ENCODE measurements around the gene ERBB4.

ERBB4 gene

DNA sequence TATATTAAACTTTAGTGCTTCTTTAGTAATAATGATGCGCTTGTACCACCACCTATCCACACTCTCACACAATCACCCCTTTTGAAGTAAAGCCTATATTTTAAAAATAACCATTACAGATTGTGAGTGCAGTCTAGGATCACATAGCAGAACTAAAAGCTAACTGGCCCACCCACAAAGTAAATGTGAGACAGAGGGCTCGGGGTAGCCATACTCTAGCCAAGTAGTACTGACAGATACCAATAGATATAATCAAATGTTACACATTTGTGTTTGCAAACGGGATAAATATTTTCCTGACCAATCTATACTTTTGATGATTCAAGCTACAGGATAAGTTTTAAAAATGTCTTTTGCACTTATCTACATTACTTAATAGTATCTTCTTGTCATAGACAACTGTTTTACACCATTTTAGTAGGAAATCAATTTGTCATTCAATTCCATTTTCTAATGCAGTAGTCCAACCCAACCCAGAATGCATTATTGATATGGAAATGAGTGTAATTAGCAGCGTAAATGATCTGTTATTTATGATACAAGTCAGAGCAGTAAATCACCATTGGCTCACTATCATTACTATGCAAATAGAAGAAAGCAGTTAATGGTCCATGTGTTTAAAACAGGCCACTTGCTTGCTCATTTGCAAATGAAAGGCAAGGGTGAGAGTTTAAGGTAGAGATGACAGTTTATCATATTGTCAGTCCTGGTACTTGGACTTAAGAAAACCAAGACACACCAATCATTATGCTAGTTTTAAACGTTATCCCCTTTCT is 111.8 kb downstream of the ERBB4 start:
- no peak overlapping the region for H3K27ac ChIP-seq (ENCODE audit: low read depth, low read length)
- no peaks in the 10 kb centered on the region for H3F3A ChIP-seq (ENCODE audit: control insufficient read depth, insufficient read depth)
- H4K20me1 ChIP-seq (ENCODE audit: control insufficient read depth, insufficient read depth, low read depth, low read length) = no peaks in the 10 kb centered on the region
- no peak for TF ChIP-seq EZH2phosphoT487 (IDR thresholded peaks at IDR 0.05; ENCODE audit: borderline replicate concordance, low read length)
- TF ChIP-seq, protein P1, sequence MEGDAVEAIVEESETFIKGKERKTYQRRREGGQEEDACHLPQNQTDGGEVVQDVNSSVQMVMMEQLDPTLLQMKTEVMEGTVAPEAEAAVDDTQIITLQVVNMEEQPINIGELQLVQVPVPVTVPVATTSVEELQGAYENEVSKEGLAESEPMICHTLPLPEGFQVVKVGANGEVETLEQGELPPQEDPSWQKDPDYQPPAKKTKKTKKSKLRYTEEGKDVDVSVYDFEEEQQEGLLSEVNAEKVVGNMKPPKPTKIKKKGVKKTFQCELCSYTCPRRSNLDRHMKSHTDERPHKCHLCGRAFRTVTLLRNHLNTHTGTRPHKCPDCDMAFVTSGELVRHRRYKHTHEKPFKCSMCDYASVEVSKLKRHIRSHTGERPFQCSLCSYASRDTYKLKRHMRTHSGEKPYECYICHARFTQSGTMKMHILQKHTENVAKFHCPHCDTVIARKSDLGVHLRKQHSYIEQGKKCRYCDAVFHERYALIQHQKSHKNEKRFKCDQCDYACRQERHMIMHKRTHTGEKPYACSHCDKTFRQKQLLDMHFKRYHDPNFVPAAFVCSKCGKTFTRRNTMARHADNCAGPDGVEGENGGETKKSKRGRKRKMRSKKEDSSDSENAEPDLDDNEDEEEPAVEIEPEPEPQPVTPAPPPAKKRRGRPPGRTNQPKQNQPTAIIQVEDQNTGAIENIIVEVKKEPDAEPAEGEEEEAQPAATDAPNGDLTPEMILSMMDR (IDR thresholded peaks at IDR 0.05; ENCODE audit: low read depth, low read length, poor library complexity, severe bottlenecking) = no peak
- H3K4me2 ChIP-seq (ENCODE audit: low read length) = no peak overlapping the region
- H3K27me3 ChIP-seq (ENCODE audit: control insufficient read depth, low read length) = no peaks in the 10 kb centered on the region
- H3K4me3 ChIP-seq (ENCODE audit: low read length) = no peak overlapping the region
- no peaks in the 10 kb centered on the region for H3K9me3 ChIP-seq (ENCODE audit: control insufficient read depth, insufficient read depth, low read length)
- no peaks in the 10 kb centered on the region for H3K9me2 ChIP-seq (replicated peaks; ENCODE audit: control insufficient read depth, low read length)
- no peaks in the 10 kb centered on the region for H3K79me2 ChIP-seq (ENCODE audit: control insufficient read depth, low read length)
- no peaks in the 10 kb centered on the region for H3K4me1 ChIP-seq (ENCODE audit: control insufficient read depth, low read length)
- H3K36me3 ChIP-seq (ENCODE audit: control insufficient read depth, low read length) = no peaks in the 10 kb centered on the region

DNA sequence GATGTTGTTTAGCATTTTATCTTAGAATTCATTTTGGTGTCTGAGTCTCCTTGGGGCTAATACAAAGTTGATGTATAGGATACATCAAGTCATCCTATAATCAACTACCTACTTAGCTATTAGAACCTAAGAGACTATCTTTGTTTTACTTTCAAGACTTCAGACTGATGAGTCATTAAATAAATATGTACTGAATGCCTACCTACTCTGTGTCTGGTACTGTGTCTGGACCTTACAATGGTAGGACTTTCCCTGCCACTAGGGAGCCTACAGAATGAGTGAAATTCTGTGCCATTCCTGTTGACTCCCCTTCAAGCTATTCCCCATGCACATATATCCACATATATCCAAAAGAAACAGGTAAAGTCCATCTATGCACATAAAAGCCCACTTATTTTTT is 114.5 kb downstream of the ERBB4 start:
- H3K4me3 ChIP-seq (ENCODE audit: low read length) = no peak overlapping the region
- no peaks in the 10 kb centered on the region for H3K36me3 ChIP-seq (ENCODE audit: control insufficient read depth, low read length)
- no peaks in the 10 kb centered on the region for H3K9me3 ChIP-seq (ENCODE audit: control insufficient read depth, insufficient read depth, low read length)
- H3K79me2 ChIP-seq (ENCODE audit: control insufficient read depth, low read length) = no peaks in the 10 kb centered on the region
- TF ChIP-seq EZH2phosphoT487 (IDR thresholded peaks at IDR 0.05; ENCODE audit: borderline replicate concordance, low read length) = no peak
- TF ChIP-seq, protein P1 (IDR thresholded peaks at IDR 0.05; ENCODE audit: low read depth, low read length, poor library complexity, severe bottlenecking) = no peak
- no peaks in the 10 kb centered on the region for H3K27me3 ChIP-seq (ENCODE audit: control insufficient read depth, low read length)
- H4K20me1 ChIP-seq (ENCODE audit: control insufficient read depth, insufficient read depth, low read depth, low read length) = no peaks in the 10 kb centered on the region
- no peaks in the 10 kb centered on the region for H3K9me2 ChIP-seq (replicated peaks; ENCODE audit: control insufficient read depth, low read length)
- H3K4me1 ChIP-seq (ENCODE audit: control insufficient read depth, low read length) = no peaks in the 10 kb centered on the region
- H3K27ac ChIP-seq (ENCODE audit: low read depth, low read length) = no peak overlapping the region
- H3K4me2 ChIP-seq (ENCODE audit: low read length) = no peak overlapping the region
- no peaks in the 10 kb centered on the region for H3F3A ChIP-seq (ENCODE audit: control insufficient read depth, insufficient read depth)

DNA sequence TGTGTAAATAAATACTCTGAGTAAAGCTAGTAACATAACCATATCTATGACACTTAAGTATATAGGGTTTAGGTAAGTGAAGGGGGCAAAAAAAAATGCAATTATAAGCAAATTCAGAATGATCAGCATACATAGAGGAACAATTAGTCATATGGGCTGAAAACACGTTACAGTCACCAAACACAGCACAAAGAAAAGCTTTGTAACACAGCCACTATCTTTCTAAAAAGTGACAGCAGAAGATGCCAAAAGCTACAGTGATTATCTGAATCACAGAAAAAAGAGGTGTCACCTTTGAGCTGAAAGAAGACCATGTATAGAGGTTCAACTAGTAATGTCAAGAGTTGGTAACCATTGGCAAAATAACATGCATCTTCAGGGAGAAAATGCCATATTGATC is 115.5 kb downstream of the ERBB4 start:
- no peaks in the 10 kb centered on the region for H3K9me3 ChIP-seq (ENCODE audit: control insufficient read depth, insufficient read depth, low read length)
- H3F3A ChIP-seq (ENCODE audit: control insufficient read depth, insufficient read depth) = no peaks in the 10 kb centered on the region
- H3K36me3 ChIP-seq (ENCODE audit: control insufficient read depth, low read length) = no peaks in the 10 kb centered on the region
- H3K4me2 ChIP-seq (ENCODE audit: low read length) = no peak overlapping the region
- no peak overlapping the region for H3K27ac ChIP-seq (ENCODE audit: low read depth, low read length)
- H3K79me2 ChIP-seq (ENCODE audit: control insufficient read depth, low read length) = no peaks in the 10 kb centered on the region
- H4K20me1 ChIP-seq (ENCODE audit: control insufficient read depth, insufficient read depth, low read depth, low read length) = no peaks in the 10 kb centered on the region
- H3K27me3 ChIP-seq (ENCODE audit: control insufficient read depth, low read length) = no peaks in the 10 kb centered on the region
- H3K4me3 ChIP-seq (ENCODE audit: low read length) = no peak overlapping the region
- TF ChIP-seq EZH2phosphoT487 (IDR thresholded peaks at IDR 0.05; ENCODE audit: borderline replicate concordance, low read length) = no peak
- TF ChIP-seq, protein P1 (IDR thresholded peaks at IDR 0.05; ENCODE audit: low read depth, low read length, poor library complexity, severe bottlenecking) = no peak
- no peaks in the 10 kb centered on the region for H3K9me2 ChIP-seq (replicated peaks; ENCODE audit: control insufficient read depth, low read length)
- no peaks in the 10 kb centered on the region for H3K4me1 ChIP-seq (ENCODE audit: control insufficient read depth, low read length)

Measured in DOHH2 (cell line).